Adrenal gland (tissue), 5 donors: ENCODE results near the gene CSF1R.
A peak's percentile ranks its signal among the peaks of the same experiment; 100 is the strongest.

Experiments used
- POLR2A ChIP-seq, 2 donors: fragments of 450-650 bp; IDR thresholded peaks; one replicate each; pipeline ENCODE4 v1.6.1; 2017; ENCODE audit warnings: antibody characterized with exemption in 2 of 2, mild to moderate bottlenecking in 2 of 2, moderate library complexity in 1 of 2
- TF ChIP-seq, protein P1 (sequence below), 6 experiments: fragments of 450-650 bp in 4 of 6; fragments of 200-600 bp in 2 of 6; sonication (generic) in 1 of 6; IDR thresholded peaks; 1 replicate in 5 of 6; 2 replicates in 1 of 6; pipeline versions ENCODE4 v1.5.1 to v1.8.0; 2016 to 2021; ENCODE audit warnings: antibody characterized with exemption in 6 of 6, mild to moderate bottlenecking in 2 of 6, moderate library complexity in 1 of 6
- donor health status: DM: no; HTN: no; CAD: no.

- TF ChIP-seq POLR2A (IDR thresholded peaks at IDR 0.05) = no peak
- TF ChIP-seq, protein P1, sequence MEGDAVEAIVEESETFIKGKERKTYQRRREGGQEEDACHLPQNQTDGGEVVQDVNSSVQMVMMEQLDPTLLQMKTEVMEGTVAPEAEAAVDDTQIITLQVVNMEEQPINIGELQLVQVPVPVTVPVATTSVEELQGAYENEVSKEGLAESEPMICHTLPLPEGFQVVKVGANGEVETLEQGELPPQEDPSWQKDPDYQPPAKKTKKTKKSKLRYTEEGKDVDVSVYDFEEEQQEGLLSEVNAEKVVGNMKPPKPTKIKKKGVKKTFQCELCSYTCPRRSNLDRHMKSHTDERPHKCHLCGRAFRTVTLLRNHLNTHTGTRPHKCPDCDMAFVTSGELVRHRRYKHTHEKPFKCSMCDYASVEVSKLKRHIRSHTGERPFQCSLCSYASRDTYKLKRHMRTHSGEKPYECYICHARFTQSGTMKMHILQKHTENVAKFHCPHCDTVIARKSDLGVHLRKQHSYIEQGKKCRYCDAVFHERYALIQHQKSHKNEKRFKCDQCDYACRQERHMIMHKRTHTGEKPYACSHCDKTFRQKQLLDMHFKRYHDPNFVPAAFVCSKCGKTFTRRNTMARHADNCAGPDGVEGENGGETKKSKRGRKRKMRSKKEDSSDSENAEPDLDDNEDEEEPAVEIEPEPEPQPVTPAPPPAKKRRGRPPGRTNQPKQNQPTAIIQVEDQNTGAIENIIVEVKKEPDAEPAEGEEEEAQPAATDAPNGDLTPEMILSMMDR (IDR thresholded peaks at IDR 0.05) = peak; percentile 91 to 97 (median 95)
Measured at GRCh38 chr5:150129813-150130492, 43.6 kb upstream of the CSF1R start.
